ENCODE data around the gene OSBPL1A.
A peak's percentile ranks its signal among the peaks of the same experiment; 100 is the strongest.

The OSBPL1A gene

DNA sequence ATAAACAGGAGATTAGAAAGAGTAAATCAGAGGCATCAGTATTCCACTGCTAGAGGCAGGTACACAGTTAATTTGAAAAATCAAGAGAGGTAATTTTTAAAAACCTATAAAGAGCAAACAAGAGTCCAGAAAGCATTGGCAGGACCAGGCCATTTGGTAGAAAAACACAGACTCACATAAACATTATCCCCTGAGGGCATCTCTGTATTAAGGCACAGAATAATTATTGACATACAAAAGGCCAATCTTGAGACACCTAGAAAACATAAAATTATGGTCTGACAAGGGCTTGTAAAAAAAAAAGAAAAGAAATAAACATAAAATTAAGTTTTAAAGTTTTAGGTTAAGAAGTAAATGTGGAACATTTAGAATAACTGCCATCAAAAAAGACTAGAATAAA is 120.6 kb downstream of the OSBPL1A start:
- Mint-ChIP-seq H3K4me1 (peaks cover 4% of the 10 kb centered on the region), H3K36me3 (ENCODE audit: low read depth) (peaks cover 44% of the 10 kb centered on the region), H3K27ac (no peak overlapping the region), H3K9me3 (peaks cover 16% of the 10 kb centered on the region), H3K27me3 (ENCODE audit: low read depth, poor library complexity) (no peaks in the 10 kb centered on the region), H3K4me3 (no peak overlapping the region)
- TF ChIP-seq, protein P1, sequence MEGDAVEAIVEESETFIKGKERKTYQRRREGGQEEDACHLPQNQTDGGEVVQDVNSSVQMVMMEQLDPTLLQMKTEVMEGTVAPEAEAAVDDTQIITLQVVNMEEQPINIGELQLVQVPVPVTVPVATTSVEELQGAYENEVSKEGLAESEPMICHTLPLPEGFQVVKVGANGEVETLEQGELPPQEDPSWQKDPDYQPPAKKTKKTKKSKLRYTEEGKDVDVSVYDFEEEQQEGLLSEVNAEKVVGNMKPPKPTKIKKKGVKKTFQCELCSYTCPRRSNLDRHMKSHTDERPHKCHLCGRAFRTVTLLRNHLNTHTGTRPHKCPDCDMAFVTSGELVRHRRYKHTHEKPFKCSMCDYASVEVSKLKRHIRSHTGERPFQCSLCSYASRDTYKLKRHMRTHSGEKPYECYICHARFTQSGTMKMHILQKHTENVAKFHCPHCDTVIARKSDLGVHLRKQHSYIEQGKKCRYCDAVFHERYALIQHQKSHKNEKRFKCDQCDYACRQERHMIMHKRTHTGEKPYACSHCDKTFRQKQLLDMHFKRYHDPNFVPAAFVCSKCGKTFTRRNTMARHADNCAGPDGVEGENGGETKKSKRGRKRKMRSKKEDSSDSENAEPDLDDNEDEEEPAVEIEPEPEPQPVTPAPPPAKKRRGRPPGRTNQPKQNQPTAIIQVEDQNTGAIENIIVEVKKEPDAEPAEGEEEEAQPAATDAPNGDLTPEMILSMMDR (IDR thresholded peaks at IDR 0.05) = no peak
- DNase-seq = no peak

DNA sequence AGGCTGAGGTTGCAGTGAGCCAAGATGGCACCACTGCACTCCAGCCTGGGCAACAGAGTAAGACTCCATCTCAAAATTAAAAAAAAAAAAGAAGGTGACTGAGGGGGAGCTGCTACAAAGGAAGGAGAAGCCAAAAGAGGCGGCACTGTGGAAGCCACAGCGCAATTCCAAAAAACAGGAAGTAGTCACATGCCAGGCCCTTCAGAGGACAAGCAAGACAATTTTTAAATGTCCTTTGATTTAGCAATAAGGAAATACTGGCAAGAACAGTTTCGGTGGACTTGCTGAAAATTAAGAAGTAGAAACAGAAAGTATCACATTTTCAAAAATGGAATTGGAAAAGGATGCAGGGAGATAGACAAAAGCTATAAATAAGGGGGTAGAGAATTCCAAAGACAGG is 122.8 kb downstream of the OSBPL1A start:
- Mint-ChIP-seq H3K36me3 (ENCODE audit: low read depth) (peaks cover 23% of the 10 kb centered on the region), H3K27ac (no peak overlapping the region), H3K4me1 (peaks cover 18% of the 10 kb centered on the region), H3K27me3 (ENCODE audit: low read depth, poor library complexity) (no peaks in the 10 kb centered on the region), H3K9me3 (no peaks in the 10 kb centered on the region), H3K4me3 (no peak overlapping the region)
- DNase-seq = no peak
- TF ChIP-seq, protein P1 (IDR thresholded peaks at IDR 0.05) = no peak

DNA sequence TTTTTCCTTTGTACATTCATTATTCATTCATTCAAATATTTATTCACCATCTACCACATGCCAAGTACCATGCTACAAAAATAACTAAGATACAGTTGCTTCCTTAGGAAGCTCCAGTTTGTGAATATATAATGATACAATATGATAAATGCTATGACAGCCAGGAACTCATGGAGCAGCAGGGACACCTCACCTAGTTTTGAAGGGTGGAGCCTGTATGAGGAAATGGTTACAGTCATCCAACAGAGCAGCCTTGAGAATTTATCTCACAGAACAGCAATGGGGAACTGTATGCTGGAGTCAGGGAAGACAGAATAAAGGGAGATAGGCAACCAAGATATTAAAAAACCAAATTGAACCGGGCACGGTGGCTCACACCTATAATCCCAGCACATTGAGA is 124.0 kb downstream of the OSBPL1A start:
- H3K4me3 Mint-ChIP-seq = no peak overlapping the region
- peaks cover 23% of the 10 kb centered on the region for H3K4me1 Mint-ChIP-seq
- TF ChIP-seq, protein P1 (IDR thresholded peaks at IDR 0.05) = no peak
- H3K9me3 Mint-ChIP-seq = no peaks in the 10 kb centered on the region
- H3K36me3 Mint-ChIP-seq (ENCODE audit: low read depth) = peaks cover 23% of the 10 kb centered on the region
- H3K27me3 Mint-ChIP-seq (ENCODE audit: low read depth, poor library complexity) = no peaks in the 10 kb centered on the region
- no peak overlapping the region for H3K27ac Mint-ChIP-seq
- DNase-seq = no peak

DNA sequence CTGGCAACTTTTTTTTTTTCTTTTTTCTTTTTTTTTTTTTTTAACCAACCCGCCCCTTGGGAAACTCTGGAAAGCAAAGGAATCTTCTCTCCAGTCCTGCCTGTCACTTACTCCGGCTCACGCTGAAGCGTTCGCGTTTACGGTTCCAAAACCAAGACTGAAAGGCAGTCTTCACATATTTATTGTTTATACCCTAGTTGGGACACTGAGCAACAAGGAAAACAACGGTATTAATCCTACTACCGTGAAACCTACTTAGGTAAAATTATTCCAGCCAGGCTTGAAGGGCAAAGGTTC is 125.4 kb downstream of the OSBPL1A start:
- TF ChIP-seq, protein P1 (IDR thresholded peaks at IDR 0.05) = no peak
- DNase-seq = no peak
- Mint-ChIP-seq H3K27ac (peak overlapping the region; percentile 70), H3K4me3 (peak overlapping the region; percentile 86), H3K36me3 (ENCODE audit: low read depth) (peaks cover 24% of the 10 kb centered on the region), H3K27me3 (ENCODE audit: low read depth, poor library complexity) (no peaks in the 10 kb centered on the region), H3K4me1 (peaks cover 23% of the 10 kb centered on the region), H3K9me3 (no peaks in the 10 kb centered on the region)

DNA sequence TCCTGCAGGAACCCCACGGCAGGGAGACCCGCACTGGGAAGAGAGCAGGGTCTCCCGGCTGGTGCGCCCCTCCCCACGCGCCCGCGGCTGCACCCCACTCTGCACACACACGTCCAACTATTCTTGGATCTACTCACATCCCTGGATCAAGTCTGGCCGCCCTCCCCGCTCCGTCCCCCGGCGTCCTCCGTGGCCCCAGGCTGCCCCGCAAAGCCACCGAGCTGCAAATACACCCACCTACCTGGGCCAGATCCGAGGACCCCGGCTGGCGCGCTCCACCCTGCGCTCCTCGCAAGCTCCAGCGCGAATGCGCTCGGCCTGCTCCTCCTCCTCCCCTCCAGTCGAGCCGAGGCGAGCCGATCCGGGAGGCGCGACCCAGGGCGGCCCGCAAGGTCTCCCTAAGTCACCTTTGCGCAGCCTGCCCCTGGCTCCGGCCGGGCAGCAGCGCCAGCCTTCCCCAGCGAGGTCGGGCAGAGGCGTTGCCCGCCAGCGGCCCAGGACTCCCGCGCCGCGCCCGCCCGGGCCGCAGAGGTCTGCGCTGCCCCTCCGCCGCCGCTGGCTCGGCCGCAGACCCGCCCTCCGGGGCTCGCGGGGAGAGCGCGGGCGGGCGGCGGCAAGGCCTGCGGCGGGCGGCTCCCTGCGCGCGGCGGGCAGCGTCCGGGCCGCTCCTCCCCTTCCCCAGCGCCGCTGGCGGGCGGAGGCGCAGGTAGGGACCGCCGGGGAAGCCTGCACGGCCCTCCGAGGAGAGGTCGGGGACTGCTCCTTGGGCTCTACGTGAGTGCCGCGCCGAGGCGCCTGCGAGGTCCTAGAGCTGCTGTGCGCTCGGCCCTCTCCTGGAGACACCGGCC is 126.0 kb downstream of the OSBPL1A start:
- Mint-ChIP-seq H3K4me1 (peaks cover 23% of the 10 kb centered on the region), H3K36me3 (ENCODE audit: low read depth) (peaks cover 24% of the 10 kb centered on the region), H3K27me3 (ENCODE audit: low read depth, poor library complexity) (no peaks in the 10 kb centered on the region), H3K9me3 (no peaks in the 10 kb centered on the region), H3K27ac (peak overlapping the region; percentile 70), H3K4me3 (peak overlapping the region; percentile 86)
- TF ChIP-seq, protein P1 (IDR thresholded peaks at IDR 0.05) = no peak
- peak; percentile 78 for DNase-seq

DNA sequence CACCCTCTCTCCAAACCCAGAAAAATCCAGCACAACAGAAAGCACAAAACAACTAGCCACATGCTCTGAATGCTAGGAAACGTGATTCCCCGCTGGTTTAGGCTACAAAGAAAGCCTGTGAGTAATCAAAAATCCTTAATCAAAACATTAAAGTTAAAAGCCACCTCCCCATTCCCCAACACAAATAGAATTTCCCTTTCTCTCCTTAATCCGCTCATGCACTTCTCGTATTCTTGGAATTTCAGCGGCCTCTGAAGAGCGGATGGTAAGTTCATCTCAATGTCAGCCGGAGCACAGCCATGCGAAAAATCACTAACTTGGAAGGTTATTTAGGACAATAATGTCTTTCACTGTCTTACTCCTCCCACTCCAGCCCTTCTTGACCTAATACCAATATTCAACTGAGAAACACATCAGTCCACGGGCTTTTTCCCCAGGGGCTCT is 126.7 kb downstream of the OSBPL1A start:
- Mint-ChIP-seq H3K36me3 (ENCODE audit: low read depth) (peaks cover 30% of the 10 kb centered on the region), H3K9me3 (no peaks in the 10 kb centered on the region), H3K4me1 (peaks cover 26% of the 10 kb centered on the region), H3K27me3 (ENCODE audit: low read depth, poor library complexity) (no peaks in the 10 kb centered on the region), H3K4me3 (peak overlapping the region; percentile 86), H3K27ac (no peak overlapping the region)
- TF ChIP-seq, protein P1 (IDR thresholded peaks at IDR 0.05) = no peak
- DNase-seq = no peak
